22Rv1 (cell line): ENCODE results near the gene CRAMP1.

Experiments used
- CTCF ChIP-seq: fragments of 450-650 bp; IDR thresholded peaks from 2 replicates; pipeline ENCODE4 v1.5.1; 2017; ENCODE audit warnings: mild to moderate bottlenecking
- ZFX ChIP-seq: fragments of 450-650 bp; IDR thresholded peaks from 2 replicates; pipeline ENCODE4 v1.6.1; 2017; ENCODE audit warnings: antibody characterized with exemption, borderline replicate concordance

- TF ChIP-seq CTCF = no peak
- TF ChIP-seq ZFX = no peak
Observed at GRCh38 chr16:1677339-1677738, 65.2 kb downstream of the CRAMP1 start.
